Sigmoid colon (tissue), 4 donors: ENCODE results near the gene CCDC93.

ENCODE experiments used
- EP300 ChIP-seq, 4 donors: sonication (generic); formaldehyde crosslinking; IDR thresholded peaks; one replicate each; pipeline ENCODE4 v1.6.1; 2017; ENCODE audit warnings: antibody characterized with exemption in 4 of 4
- POLR2A ChIP-seq, 2 donors: fragments of 450-650 bp; IDR thresholded peaks; one replicate each; pipeline ENCODE4 v1.6.1; 2016; ENCODE audit warnings: antibody characterized with exemption in 2 of 2, mild to moderate bottlenecking in 2 of 2, moderate library complexity in 2 of 2
- TF ChIP-seq, protein P1 (sequence below), 4 experiments: fragments of 450-650 bp in 3 of 4; fragments of 200-600 bp in 1 of 4; IDR thresholded peaks; one replicate each; pipeline ENCODE4 v1.5.1; 2016 to 2019; ENCODE audit warnings: antibody characterized with exemption in 4 of 4, mild to moderate bottlenecking in 3 of 4, moderate library complexity in 2 of 4

DNA sequence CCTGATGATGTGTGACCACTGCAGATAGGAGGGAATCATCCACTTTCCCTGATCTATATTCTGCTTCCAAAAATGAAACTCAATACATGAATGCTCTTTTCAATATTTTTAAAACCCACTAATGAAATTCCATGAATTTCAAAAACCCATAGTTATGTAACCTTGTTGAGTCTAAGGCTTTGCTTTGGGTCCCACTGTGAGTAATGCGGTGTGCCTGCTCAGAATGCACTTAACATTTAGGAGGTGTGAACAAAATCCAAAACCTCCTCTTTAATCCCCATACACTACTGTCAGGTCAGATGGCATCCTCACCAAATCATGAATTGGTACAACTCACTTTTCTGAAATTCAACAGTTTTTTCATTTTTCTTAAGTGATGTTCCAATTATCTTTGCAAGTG is 50.4 kb downstream of the CCDC93 start:
- TF ChIP-seq, protein P1, sequence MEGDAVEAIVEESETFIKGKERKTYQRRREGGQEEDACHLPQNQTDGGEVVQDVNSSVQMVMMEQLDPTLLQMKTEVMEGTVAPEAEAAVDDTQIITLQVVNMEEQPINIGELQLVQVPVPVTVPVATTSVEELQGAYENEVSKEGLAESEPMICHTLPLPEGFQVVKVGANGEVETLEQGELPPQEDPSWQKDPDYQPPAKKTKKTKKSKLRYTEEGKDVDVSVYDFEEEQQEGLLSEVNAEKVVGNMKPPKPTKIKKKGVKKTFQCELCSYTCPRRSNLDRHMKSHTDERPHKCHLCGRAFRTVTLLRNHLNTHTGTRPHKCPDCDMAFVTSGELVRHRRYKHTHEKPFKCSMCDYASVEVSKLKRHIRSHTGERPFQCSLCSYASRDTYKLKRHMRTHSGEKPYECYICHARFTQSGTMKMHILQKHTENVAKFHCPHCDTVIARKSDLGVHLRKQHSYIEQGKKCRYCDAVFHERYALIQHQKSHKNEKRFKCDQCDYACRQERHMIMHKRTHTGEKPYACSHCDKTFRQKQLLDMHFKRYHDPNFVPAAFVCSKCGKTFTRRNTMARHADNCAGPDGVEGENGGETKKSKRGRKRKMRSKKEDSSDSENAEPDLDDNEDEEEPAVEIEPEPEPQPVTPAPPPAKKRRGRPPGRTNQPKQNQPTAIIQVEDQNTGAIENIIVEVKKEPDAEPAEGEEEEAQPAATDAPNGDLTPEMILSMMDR (IDR thresholded peaks at IDR 0.05): no peak
- no peak for TF ChIP-seq POLR2A (IDR thresholded peaks at IDR 0.05)
- no peak for TF ChIP-seq EP300 (IDR thresholded peaks at IDR 0.05)
